ENCODE results near the gene TAOK3.

TAOK3 gene

DNA sequence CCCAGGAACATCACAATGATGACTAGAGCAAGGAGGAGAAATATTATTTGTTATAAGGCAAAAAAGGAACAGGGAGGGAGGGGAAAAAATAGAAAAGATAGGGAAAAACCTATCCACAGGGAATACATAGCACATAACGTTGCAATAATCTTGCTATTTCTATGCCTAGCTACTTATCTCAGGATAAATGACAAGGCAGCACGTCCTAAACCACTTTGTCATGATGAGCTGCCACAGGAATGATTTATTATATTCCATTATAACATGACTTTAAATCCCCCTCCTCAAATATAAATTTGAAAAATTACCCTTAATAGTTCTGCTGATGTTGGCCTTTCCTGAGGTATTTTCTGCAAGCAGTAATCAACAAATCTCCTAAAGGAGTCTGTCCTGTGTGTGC is 160.1 kb downstream of the TAOK3 start:
- DNase-seq (ENCODE audit: low read depth in 2 of 2), result no peak

DNA sequence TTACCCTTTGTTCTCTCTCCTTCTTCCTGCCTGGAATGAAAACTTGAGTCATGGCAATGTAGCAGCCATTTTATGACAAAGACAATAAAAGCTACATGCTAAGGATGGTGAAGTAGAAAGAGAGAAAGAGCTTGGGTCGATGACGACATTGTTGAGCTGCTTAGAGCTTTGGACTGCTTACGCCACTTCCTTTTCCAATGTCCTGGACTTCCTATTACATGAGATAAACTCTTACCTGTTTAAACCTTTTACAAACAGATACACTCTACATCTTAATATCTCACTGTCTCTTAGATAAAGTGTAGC is 166.6 kb downstream of the TAOK3 start:
- no peak for DNase-seq (ENCODE audit: low read depth in 2 of 2)

DNA sequence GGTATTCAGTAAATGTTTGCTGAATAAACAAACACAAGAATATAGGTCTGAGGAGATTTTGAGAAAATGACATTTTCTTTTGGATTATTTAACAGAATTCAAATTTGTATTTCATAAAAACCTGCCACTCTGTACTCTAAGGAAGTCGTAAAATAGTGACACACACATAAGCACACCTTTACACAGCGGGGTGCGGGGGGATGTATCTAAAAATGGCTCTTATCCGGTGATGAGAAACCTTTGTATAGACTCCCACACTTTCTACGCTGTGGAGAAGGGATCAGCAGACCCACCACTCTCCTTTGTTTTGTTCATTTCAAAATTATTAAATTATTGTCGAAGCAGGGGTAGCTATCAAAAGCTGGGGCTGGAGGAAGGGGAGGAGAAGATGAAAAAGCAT is 178.7 kb downstream of the TAOK3 start:
- DNase-seq (ENCODE audit: low read depth in 2 of 2), result no peak

DNA sequence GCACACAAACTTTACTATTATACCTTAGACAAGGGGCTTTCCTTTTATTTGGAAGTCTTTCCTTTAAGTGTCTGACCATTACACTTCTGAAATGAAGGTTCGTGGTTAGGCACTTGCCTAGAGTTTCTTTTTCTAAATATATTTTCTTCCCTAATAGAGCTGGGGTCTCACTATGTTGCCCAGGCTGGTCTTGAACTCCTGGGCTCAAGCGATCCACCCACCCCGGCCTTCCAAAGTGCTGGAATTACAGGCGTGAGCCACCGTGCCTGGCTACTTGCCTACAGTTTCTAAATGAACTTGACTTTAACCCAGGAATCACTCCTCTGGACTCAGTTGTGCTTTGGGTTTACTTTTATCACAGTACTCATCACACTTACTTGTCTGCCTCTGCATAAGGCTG is 179.2 kb downstream of the TAOK3 start:
- DNase-seq (ENCODE audit: low read depth in 2 of 2), result no peak

DNA sequence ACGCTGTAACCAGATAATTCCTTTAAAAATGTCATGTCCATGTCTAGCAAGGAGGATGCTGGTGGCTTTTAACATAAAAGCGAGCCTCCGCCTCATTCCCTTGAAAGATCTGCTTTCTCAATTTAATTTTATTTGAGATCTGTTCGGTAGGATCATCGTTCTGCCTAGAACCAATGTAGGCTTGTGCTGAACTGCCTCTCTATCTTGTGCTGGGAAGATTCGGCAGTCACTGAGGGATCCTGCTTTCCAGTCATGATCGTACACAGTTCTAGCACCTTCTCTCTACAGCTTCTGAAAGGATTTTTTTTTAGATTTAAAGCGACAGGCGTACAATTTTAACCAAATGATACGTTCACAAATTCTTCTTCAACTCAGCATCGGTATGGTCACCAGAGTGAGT is 182.4 kb downstream of the TAOK3 start:
- no peak for DNase-seq (ENCODE audit: low read depth in 2 of 2)

DNA sequence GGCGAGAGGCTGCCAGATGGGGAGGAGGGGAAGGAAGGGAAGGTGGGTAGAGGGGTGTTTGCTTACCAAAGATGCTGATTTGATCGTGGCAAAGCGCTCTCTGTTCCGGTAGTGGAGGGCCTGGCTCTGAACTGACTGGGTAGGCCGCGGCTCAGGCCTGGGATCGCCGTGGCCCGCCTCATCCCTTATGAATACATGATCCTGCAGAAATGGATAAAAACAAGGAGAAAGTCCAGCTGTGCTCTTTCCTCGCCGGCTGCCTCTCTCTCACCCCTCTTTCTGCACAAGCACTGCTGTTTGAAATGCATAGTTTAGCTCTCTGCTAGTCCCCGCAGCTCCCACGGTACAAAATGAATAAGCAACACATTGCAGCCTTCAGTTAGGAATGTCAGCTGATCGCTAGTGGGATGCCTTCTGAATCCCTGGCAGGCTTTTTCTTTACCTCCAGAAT is 182.9 kb downstream of the TAOK3 start:
- no peak for DNase-seq (ENCODE audit: low read depth in 2 of 2)

DNA sequence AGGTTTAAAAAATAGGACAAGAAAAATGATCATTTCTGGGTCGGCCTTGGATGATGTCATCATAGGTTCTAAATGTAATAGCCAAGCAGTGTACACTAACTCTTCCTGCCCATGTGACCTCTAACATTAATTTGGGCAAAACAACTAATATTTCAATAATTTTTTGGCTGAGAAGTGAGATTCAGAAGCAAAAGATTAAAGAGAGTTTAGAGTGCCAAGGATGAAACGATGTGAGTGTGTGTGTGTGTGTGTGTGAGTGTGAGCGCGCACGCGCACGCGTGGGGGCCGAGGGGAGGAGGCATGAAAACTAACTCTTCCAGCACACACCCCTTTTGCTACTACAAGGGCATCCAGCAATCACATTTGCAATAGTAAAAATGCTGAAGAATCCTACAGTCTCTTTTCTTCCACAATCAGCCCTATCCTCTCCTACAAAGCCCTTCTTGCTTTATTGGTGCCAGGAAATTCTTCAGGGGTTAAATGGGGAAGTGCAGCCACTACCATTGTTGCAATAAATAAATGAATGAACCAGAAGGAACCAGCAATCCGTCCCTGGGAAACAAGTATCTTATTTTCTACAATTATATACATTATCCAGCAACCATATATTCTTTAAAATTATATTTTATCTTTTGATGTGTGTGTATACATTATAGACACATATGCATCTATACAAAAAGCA is 183.9 kb downstream of the TAOK3 start:
- DNase-seq (ENCODE audit: low read depth in 2 of 2), result no peak

DNA sequence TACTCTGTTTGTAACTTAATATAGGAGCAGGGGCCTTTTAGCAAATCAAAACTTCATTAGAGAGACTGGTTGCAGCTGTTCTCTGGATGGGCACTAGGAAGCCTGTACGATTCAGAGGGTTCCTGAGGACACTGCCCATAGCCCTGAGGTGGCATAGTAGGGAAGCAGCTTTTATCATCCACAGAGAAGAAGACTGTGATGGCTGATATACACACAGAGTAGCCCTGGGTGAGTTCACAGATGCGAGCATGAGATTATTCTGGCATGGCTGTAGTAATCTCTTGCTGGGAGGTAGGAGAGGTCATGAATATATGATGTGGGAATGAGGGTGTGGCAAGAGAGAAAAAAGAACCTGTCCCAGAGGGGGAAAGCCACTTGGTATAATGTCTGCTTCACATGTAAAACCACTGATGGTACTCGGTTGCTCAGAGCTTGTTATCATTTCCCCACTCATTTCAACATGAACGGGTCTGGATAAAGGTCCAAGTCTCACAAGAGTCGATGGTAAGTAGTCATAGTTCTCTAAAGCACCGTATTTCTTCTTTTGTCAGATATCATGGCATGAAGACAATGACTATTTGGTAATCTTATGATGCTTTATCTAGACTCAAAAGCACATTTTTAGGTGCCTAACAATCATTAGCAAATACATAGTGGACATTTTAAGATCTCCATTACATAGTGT is 184.8 kb downstream of the TAOK3 start:
- DNase-seq (ENCODE audit: low read depth in 2 of 2), result no peak

DNA sequence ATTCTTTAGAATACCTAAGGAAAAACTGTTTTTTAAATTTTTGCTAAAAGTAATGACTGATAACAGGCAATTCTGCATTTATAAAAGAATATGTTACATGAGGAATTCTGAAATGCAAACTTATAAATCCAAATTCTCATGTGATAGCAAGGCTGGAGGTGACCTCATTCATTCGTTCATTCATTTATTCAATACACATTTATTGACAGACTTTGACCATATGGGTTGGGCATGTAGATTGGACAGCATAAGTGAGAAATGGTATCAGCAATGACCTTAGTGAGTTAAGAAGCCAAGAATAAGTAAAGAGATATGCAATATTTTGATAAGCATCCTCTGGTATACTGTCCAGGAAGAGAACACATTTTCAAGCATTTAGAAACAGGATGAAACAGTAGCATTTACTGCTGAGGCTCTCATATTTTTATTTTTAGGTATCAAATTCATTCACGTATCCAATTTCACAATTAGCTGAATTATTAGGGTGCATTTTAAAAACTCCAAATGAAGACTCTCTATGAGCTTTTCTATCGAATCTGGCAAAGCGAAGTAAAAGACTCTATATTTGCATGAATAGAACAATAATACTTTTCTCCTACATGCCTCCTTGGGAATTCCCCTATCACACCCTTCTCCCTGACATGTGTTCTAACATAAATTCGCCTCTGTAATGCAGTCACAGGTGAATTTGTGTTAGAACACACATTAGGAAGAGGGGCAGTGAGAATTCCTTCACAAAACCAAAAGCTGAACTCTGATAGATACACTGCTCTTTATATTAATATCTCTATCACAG is 186.9 kb downstream of the TAOK3 start:
- DNase-seq (ENCODE audit: low read depth in 2 of 2), result no peak

DNA sequence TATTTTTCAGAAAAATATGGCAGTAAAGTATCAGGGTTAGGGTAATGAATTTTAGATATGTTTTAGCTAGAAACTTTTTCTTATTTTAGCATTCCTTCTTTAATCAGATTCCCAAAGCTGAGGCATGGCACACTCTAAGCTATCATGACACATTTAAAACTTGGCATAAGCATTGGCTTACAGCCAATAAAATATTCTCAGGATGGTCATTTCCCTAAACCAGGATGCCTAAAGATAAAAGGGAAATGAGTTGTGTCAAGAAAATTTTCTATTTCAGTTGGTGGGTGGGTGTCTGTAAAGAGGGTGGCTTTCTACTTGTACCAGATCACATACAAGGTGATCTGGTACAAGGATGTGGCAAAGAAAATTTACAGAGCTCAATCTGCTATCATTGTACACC is 189.0 kb downstream of the TAOK3 start:
- DNase-seq (ENCODE audit: low read depth in 2 of 2), result no peak

DNA sequence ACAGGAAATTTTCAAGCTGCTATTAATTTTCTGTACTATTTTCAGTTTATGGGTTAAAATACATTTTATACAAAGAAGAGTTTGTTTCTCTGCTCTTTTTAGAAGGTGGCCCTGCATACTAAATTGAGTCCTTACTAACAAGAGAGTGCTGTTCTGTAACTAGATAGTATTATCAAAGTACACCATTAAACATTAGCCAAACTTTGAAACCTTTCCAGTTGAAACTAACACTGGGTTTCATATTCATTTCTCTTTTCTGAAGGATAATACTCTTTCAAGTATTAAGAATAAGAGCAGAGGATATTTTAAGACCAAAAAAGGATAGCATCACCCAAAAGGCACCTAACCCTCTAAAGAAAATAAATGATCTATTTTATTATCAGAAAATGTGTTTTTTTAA is 189.6 kb downstream of the TAOK3 start:
- no peak for DNase-seq (ENCODE audit: low read depth in 2 of 2)

DNA sequence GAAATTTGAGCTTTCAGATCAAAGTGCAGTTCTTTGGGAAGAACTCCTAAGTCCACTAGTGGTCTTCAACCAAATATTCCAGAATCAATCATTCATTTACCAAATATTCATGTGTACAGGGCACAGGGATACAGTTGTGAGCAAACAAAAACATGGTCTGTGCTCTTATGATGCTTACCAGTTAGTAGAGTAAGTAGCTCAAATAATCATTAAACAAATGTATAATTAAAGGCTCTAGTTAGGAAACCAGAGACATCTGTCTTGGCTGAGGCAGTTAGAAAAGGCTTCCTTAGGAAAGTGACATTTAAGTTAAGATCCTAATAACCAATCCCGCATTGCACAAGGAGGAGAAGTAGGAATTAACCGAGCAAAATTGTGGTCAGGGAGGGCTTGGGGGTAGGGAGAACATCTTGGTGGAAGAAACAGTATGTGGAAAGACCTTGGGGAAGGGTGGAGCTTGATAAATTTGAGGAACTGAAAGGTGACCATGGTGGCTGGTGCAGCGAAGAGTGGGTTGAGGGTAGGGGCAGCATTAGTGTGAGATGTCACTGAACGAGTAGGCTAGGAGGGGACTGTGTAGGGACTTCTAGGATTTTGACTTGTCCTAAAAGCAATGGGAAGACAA is 196.8 kb downstream of the TAOK3 start:
- no peak for DNase-seq (ENCODE audit: low read depth in 2 of 2)

DNA sequence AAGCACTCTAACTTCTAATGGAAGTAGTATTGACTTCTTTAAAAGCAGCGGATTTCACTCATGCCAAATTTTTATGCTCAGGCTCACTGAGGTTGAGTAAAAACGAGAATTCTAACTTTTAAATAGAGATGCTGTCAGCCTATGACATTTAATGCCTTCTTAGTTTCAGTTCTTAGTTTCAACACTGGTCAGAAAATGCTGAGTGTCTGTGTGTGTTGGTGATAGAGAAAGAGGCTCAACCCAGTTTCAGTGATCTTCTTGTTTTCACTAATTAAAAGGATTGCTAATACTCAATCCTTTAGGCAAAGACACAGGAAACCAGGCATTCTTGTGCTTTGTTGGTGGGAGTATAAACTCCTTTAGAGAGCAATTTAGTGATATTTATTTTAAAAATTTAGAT is 205.8 kb downstream of the TAOK3 start:
- DNase-seq (ENCODE audit: low read depth in 2 of 2), result no peak

DNA sequence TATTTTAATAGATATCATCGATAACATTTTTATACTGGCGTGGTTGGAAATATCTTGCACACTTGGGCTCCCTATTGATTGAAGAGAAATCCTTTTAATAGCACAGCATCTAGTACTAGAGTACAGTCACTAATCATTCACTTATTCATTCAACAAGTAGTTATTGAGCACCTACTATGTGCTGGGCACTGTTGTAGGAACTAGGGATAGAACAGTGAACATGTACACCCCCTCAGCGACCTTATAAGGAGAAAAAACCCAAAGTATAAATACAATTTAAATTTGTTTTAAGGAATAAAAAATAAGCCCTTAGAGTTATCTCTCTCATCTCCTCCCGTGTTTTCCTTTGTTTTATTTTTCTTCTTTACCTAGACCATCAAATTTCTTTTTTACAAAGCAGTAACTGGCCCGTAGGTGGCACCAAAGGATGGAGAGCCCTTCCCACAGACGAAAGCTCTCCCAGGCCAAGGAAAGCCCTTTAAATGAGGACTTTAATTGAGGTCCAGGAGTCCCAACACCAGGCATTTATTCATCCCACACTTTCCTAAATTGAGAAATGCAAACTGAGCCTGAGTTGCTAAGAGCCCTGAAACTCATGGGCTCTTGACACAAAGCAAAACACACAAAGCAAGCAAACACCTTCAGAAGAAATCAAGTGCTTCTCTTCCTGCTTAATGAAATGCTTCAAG is 207.8 kb downstream of the TAOK3 start:
- no peak for DNase-seq (ENCODE audit: low read depth in 2 of 2)

DNA sequence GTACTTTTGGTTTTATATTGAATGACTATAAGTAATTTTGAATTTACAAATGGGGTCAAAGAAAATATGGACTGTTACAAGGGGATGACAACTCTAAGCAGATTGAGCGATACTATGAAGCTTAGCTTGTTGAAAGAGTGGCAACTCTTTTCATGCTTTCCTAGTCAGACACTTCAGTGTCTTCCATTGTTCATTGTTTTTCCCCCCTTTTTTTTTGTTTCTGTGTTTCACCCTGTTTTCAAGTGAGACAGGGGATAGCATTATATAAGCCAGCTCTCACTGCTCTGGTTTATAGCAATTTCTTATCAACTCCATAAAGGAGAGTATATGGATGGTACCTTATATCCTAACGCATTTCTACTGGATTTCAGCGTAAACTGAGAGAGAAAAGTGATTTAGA is 212.2 kb downstream of the TAOK3 start:
- DNase-seq (ENCODE audit: low read depth in 2 of 2), result no peak

DNA sequence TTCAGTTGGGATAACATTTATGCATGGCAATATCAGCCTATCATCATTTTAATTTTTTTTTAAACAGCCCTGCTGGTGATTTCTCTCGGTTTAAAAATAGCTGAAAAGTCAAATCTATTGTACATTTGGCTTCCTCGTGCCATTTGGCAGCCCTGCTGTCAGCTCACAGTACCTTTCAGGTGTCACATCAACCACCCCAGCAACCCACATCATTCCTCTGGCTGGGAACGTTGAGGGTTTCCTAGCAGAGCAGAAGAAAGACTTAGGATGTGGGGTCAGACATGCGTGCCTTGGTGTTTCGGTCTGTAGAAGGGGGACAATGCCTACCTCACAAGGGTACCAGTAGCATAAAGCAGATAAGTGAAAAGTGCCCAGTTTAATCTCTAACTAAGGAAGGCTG is 221.0 kb downstream of the TAOK3 start:
- DNase-seq (ENCODE audit: low read depth in 2 of 2), result no peak

DNA sequence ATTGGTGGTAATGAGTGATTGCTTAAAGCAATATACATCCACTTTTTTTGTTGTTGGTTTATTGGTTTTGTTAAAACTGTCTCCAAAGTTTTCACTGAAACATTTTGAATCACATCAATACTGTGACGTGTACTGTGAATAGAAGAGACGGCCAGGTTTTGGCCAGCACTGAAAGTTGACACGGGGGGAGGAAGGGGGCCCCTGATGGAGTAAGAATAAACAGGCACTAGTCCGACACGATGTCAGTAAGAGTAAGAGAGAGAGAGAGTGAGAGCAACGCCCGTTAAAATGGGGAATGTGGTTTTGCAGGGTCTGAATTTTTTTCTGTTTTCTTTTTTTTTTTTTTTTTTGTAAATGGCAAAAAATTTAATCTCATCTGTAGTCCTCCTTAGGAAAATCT is 222.1 kb downstream of the TAOK3 start:
- DNase-seq (ENCODE audit: low read depth in 2 of 2), result no peak

DNA sequence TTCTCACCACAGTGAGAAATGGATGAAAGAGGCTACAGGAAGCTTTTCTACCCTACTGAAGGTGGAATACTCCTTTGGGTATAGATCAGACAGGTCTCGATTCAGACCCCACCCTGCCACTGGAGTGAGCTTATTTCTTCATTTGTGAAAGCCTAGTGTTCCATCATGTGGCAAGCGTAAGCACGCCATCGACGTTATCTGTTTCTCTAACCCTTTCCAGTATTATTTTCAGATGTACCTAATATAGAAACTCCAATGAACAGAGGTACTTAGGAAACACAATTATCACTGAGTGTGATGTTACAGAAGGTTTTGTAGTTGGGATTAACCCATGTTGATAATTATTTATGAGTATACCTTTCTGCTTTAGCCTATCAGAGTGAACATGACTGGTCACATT is 224.4 kb downstream of the TAOK3 start:
- no peak for DNase-seq (ENCODE audit: low read depth in 2 of 2)

DNA sequence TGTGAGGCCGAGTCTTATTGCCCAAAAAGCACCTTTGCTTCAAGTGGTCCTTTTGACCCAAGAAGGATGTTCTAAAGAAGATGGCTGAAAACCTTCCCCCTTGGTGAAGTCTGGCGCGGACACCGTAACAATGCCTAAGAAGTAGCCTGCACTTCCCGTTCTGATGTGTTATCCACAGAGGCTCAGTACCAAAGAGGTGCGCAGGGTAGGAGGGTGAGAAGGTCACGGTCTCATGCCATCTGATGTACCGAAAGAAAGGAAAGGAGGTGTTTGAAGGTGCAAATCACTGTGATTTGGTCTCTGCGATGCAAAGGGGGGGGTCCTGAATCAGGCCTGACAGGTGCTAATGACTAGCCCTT is 226.9 kb downstream of the TAOK3 start:
- DNase-seq (ENCODE audit: low read depth in 2 of 2), result no peak

DNA sequence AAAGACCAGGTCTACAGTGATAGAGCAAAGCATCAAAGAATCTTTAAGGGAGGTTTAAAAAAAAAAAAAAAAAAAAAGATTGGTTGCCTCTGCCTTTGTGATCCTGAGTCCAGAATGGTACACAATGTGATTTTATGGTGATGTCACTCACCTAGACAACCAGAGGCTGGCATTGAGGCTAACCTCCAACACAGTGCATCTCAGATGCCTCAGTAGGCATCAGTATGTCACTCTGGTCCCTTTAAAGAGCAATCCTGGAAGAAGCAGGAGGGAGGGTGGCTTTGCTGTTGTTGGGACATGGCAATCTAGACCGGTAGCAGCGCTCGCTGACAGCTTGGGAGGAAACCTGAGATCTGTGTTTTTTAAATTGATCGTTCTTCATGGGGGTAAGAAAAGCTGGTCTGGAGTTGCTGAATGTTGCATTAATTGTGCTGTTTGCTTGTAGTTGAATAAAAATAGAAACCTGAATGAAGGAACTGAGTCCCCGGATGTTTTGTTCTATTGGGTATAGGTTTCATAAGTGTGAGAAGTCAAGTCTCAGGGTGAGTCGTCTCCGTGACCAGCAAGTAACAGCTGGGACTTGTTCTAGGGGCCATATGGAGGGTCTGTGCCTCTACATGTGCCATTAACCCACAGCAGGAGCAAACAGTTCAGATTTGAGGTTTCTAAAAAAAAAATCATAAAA is 227.5 kb downstream of the TAOK3 start:
- DNase-seq (ENCODE audit: low read depth in 2 of 2), result no peak

DNA sequence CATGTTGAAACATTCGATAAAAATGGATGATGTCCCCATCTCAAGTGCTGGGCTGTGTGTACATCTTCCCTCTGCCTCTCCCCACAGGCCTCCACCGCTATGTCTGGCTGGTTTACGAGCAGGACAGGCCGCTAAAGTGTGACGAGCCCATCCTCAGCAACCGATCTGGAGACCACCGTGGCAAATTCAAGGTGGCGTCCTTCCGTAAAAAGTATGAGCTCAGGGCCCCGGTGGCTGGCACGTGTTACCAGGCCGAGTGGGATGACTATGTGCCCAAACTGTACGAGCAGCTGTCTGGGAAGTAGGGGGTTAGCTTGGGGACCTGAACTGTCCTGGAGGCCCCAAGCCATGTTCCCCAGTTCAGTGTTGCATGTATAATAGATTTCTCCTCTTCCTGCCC is 228.2 kb downstream of the TAOK3 start:
- no peak for DNase-seq (ENCODE audit: low read depth in 2 of 2)

DNA sequence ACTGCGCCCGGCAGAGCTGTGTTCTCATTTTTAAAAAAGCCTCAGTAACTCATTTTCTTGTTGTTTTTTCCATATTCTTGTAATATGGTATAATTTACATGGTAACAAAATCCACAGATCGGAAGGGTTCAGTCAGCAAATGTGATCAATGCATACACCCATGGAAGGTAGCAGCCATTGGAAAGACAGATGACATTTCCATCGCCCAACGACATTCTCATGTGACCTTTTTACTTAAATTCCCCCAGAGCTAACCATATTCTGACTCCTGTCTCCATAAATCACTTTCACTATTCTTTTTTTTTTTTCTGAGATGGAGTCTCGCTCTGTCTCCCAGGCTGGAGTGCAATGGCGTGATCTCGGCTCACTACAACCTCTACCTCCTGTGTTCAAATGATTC is 231.9 kb downstream of the TAOK3 start:
- no peak for DNase-seq (ENCODE audit: low read depth in 2 of 2)
